ENCODE data around the gene MYO18A.

GRCh38 chr17:29096094-29096493, 84.1 kb downstream of the MYO18A start:
- TF ChIP-seq POLR2A (IDR thresholded peaks at IDR 0.05) (no peak), CTCF (IDR thresholded peaks at IDR 0.05) (no peak)
